GM10847 (cell line): ENCODE measurements around the gene TUT1.
A peak's percentile ranks its signal among the peaks of the same experiment; 100 is the strongest.

Experiments
- POLR2A ChIP-seq: IDR thresholded peaks from 2 replicates; pipeline ENCODE4 v1.6.1; 2011; ENCODE audit not compliant: insufficient read length; ENCODE audit errors: extremely low read depth

TUT1 gene

GRCh38 chr11:62553839-62554361, 37.4 kb downstream of the TUT1 start:
- no peak for TF ChIP-seq POLR2A

- no peak for TF ChIP-seq POLR2A
Observed at GRCh38 chr11:62553080-62553838, 38.1 kb downstream of the TUT1 start.

DNA sequence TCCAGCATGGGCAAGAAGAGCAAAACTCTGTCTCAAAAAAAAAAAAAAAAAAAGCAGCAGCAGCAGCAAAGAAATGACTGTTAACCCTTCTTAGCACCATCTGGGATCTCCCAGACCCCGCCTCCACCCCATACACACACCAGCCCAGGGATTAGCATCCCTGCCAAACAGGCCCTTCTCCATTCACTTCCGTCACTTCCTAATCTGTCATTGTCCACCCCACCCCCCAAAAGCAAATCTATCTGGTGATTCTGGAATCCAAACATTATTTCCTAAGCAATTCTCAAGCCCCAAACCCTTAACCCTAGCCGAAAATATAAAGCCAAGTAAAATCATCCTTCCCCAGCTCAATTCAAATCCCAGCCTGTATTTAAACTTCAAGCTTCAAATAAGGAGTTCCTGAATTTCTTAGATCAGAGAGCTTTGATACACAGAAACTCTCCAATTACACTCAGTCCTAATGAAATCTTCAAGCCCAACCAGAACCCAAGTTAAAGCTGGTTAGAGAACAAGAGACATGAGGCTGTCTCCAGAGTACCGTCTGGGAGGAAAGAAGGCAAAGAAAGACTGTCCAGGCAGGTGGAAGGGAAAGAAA, 38.7 kb downstream of the TUT1 start:
- TF ChIP-seq POLR2A = no peak

GRCh38 chr11:62548545-62549335, 42.6 kb downstream of the TUT1 start:
- no peak for TF ChIP-seq POLR2A

GRCh38 chr11:62547691-62548281, 43.5 kb downstream of the TUT1 start:
- no peak for TF ChIP-seq POLR2A

DNA sequence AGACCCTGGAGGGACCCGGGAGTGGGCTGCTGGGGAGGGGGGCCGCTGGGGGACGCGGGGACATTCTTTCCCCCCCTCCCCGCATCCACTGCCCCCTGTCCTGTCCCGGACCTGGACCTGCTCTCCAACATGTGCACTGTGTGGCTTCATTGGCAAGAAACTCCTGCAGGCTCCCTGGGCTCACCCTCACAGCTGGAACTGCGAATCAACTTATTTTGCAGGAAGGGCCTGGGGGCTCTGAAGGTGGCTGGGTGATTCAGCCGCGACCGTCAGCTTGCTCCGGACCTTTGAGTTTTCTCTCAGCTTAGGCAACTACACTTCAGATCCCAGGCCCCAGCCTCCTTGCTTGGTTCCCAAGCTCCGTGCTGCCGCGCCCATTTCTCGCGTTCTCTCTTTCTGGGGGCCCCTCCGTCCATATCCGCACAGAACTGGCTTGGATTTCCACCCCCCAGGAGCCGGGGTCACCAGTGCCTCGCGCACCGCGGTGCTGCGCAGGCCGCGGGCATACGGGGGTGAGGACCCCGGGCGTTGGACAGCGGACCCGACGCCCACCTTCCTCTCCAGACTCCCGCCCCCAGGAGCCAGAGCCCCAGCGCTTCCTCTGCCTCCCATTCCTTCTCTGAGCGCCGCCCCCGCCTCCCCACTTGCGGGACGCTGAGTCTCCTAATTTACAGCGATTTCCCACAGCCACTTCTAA, 44.2 kb downstream of the TUT1 start:
- no peak for TF ChIP-seq POLR2A

GRCh38 chr11:62546244-62546928, 44.9 kb downstream of the TUT1 start, which contains the start of gene AHNAK:
AHNAK (minus strand) TSS chr11:62546806; CDS start chr11:62536098, 10,708 bp downstream.
- peak; percentile 46 for TF ChIP-seq POLR2A

DNA sequence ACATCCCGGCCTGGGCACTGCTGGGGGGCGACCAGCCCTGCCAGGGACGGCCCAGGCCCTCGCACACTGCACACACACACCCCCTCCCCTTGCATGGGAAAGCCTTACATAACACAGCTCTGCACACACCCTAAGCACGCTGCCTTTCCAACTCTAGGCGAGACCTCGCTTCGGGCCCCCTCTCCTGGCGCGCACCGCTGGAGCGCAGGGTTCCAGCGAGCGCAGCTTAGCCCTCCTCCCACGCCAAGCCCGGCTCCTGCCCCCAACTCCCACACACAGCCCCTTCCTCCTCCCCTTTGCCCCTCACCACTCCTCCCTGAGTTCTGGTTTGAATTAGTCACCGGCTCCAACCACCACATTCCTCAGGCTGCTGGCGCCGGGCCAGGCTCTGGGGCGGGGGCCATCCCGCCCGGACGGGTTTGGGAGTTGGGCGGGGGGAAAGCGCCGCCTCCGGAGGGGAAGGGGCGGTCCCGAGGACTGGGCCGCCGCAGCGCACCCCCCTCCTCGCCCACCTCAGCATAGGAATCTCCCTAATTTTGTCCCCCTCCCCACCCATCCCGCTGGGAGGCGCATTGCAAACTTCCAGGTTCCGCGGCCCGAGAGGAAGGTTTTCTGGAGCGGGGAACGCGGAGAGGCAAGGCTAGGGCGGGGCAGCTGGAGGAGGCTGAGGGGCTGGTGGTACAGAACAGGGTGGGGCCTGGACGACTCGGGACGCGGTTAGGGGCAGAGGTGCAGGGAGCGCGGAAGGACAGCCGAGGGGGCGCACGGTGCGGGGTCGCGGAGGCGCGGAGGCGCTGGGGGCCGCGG, 45.7 kb downstream of the TUT1 start:
- no peak for TF ChIP-seq POLR2A

GRCh38 chr11:62544581-62545436, 46.5 kb downstream of the TUT1 start:
- no peak for TF ChIP-seq POLR2A

- no peak for TF ChIP-seq POLR2A
Observed at GRCh38 chr11:62543680-62544444, 47.5 kb downstream of the TUT1 start.

DNA sequence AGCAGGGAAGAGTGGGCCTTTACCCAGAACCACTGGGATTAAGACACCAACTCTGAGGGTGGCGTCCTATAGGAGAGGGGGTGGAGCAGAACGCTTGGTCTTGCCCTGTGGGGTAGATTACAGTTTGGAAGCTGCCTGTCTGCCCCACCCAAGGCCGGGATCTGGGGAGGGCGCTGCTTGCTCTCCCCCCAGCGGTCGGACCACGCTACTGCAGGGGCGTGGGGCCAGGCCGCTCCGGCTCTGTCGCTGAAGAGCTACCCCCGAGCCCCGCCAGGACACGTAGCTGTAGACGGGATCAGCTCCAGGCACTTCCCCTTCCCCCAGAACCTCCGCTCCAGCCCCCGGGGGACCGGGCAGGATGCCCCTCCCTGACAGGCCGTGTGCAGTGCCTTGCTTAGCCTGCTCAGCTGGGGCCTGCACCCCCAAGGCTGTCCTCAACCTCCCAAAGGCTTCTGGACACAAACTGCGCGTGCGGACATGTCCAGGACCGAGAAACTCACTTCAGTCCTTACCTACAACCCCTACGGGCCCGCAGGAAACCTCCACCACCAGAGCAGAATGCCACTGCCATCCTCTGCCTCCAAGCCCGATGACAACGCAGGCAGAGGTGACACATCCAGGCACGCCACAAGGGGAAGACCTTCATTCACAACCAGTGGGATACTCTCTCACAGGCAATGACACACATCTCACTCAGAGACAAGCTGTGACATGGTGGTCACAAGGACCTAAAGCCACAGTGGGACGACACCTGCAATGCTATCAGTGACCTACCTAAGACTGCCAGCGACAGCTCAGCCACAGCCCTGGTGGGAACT, 48.4 kb downstream of the TUT1 start:
- no peak for TF ChIP-seq POLR2A

GRCh38 chr11:62542111-62542745, 49.1 kb downstream of the TUT1 start:
- TF ChIP-seq POLR2A = no peak
